ENCODE data around the gene MOB3B.
A peak's percentile ranks its signal among the peaks of the same experiment; 100 is the strongest.
"Not testable (repeated sequence)": the region's sequence is repeated elsewhere in the genome, so short reads cannot be mapped to it uniquely, and the experiment has no call there.

Gene MOB3B

GRCh38 chr9:27514551-27514950 lies 15.1 kb downstream of the MOB3B start:
- DNase-seq = no peak

GRCh38 chr9:27511771-27512170 lies 17.8 kb downstream of the MOB3B start:
- DNase-seq = no peak

- no peak for DNase-seq
Observed at GRCh38 chr9:27510780-27511179, 18.8 kb downstream of the MOB3B start.

- DNase-seq = no peak
Observed at GRCh38 chr9:27506981-27507380, 22.6 kb downstream of the MOB3B start.

GRCh38 chr9:27505744-27506161 lies 23.9 kb downstream of the MOB3B start:
- DNase-seq = no peak

GRCh38 chr9:27504259-27504658 lies 25.4 kb downstream of the MOB3B start:
- no peak for DNase-seq

GRCh38 chr9:27503623-27504022 lies 26.0 kb downstream of the MOB3B start:
- DNase-seq = no peak

GRCh38 chr9:27500902-27501301 lies 28.7 kb downstream of the MOB3B start:
- DNase-seq = not testable (repeated sequence)

- DNase-seq = no peak
Observed at GRCh38 chr9:27499451-27499850, 30.2 kb downstream of the MOB3B start.

- no peak for DNase-seq
Observed at GRCh38 chr9:27497883-27498417, 31.7 kb downstream of the MOB3B start.

GRCh38 chr9:27496135-27496504 lies 33.5 kb downstream of the MOB3B start:
- no peak for DNase-seq

GRCh38 chr9:27495480-27496134 lies 34.0 kb downstream of the MOB3B start:
- no peak for DNase-seq

- no peak for DNase-seq
Observed at GRCh38 chr9:27491154-27491553, 38.5 kb downstream of the MOB3B start.

- no peak for DNase-seq
Observed at GRCh38 chr9:27489087-27489876, 40.3 kb downstream of the MOB3B start.

- peak in 2 of 3 experiments; percentile 27 to 51 for DNase-seq
Observed at GRCh38 chr9:27487927-27488326, 41.7 kb downstream of the MOB3B start.

GRCh38 chr9:27487128-27487640 lies 42.4 kb downstream of the MOB3B start:
- no peak for DNase-seq

GRCh38 chr9:27485158-27485557 lies 44.5 kb downstream of the MOB3B start:
- no peak for DNase-seq

- no peak for DNase-seq
Observed at GRCh38 chr9:27483576-27483975, 46.0 kb downstream of the MOB3B start.

GRCh38 chr9:27482709-27483108 lies 46.9 kb downstream of the MOB3B start:
- no peak for DNase-seq

GRCh38 chr9:27478322-27478721 lies 51.3 kb downstream of the MOB3B start:
- no peak for DNase-seq

GRCh38 chr9:27476870-27477515 lies 52.6 kb downstream of the MOB3B start:
- no peak for DNase-seq

- no peak for DNase-seq
Observed at GRCh38 chr9:27475057-27475595, 54.5 kb downstream of the MOB3B start.

GRCh38 chr9:27474305-27474704 lies 55.3 kb downstream of the MOB3B start:
- DNase-seq = no peak

Data from NCI-H1417 (cell line).